MCF 10A (cell line): Measurements from ENCODE around the gene PITPNM3. TPM values are rescaled to one million over a fixed set of nuclear protein-coding genes. Genes with fewer than 3 reads are reported as not detected.
A peak's percentile ranks its signal among the peaks of the same experiment; 100 is the strongest.

Experiments
- BruUV-seq: library from RNA; stranded (reverse); fragments of 400-500 nt; replicated peaks from 2 replicates; lab custom pipeline; 2021; lab: Mats Ljungman, UMichigan
- CTCF ChIA-PET: fragments of 300-600 bp; sonication (Branson Sonifier 250); formaldehyde crosslinking; extraction: SDS; loops from one replicate; lab custom pipeline; 2021; ENCODE audit warnings: antibody characterized with exemption, inconsistent platforms; lab: Yijun Ruan, JAX
- POLR2A ChIA-PET: fragments of 300-600, 350-650 bp; sonication (Branson Sonifier 250); formaldehyde crosslinking; extraction: SDS; loops from one replicate; lab custom pipeline; 2020; ENCODE audit warnings: antibody characterized with exemption, inconsistent platforms; lab: Yijun Ruan, JAX
- DNase-seq: peaks from one replicate; pipeline ENCODE4 v3.0.0-alpha.2; 2018; ENCODE audit not compliant: unreplicated experiment
- H3K27ac Mint-ChIP-seq: one replicate; pipeline ENCODE4 v1.8.0; 2022; ENCODE audit warnings: mild to moderate bottlenecking, low read depth, mixed read lengths; ENCODE audit not compliant: unreplicated experiment
- H3K27me3 Mint-ChIP-seq: one replicate; pipeline ENCODE4 v1.8.0; 2022; ENCODE audit warnings: mixed read lengths; ENCODE audit not compliant: insufficient read depth, unreplicated experiment
- H3K36me3 Mint-ChIP-seq: one replicate; pipeline ENCODE4 v1.8.0; 2022; ENCODE audit warnings: mild to moderate bottlenecking, moderate library complexity, mixed read lengths; ENCODE audit not compliant: insufficient read depth, unreplicated experiment
- H3K4me1 Mint-ChIP-seq: one replicate; pipeline ENCODE4 v1.8.0; 2022; ENCODE audit warnings: mixed read lengths; ENCODE audit not compliant: insufficient read depth, unreplicated experiment
- H3K4me3 Mint-ChIP-seq: one replicate; pipeline ENCODE4 v1.8.0; 2022; ENCODE audit warnings: mild to moderate bottlenecking, moderate library complexity, mixed read lengths; ENCODE audit not compliant: unreplicated experiment
- H3K9me3 Mint-ChIP-seq: one replicate; pipeline ENCODE4 v1.8.0; 2022; ENCODE audit warnings: mixed read lengths; ENCODE audit not compliant: unreplicated experiment
- CTCF ChIP-seq: fragments of 200-600 bp; IDR thresholded peaks from one replicate; pipeline ENCODE4 v1.8.0; 2022; ENCODE audit warnings: antibody characterized with exemption, mild to moderate bottlenecking; ENCODE audit not compliant: unreplicated experiment
- intact Hi-C: fragments of 100-400 bp; cut with micrococcal nuclease; formaldehyde crosslinking; loops from 2 replicates; pipeline ENCODE4 v1.14.1; 2022
- total RNA-seq: library from RNA; stranded (reverse); gene quantifications from 2 replicates; pipeline ENCODE4 v1.2.3, GENCODE V29; 2022

The PITPNM3 gene
- total RNA-seq, 1 experiment from 2014 or later: 22.8 TPM

- Mint-ChIP-seq H3K9me3 (no peaks in the 10 kb centered on the region), H3K27me3 (no peaks in the 10 kb centered on the region), H3K36me3 (peaks cover 38% of the 10 kb centered on the region), H3K4me1 (peaks cover 15% of the 10 kb centered on the region), H3K4me3 (no peak overlapping the region), H3K27ac (no peak overlapping the region)
- ChIA-PET CTCF (interaction anchor here (0.6 kb wide), 1 partner anchor 14 kb away, joined by 3 read pairs; no protein-coding TSS in a partner anchor), POLR2A (no interaction called here)
- no peak for DNase-seq
- no TSS peak for BruUV-seq
- intact Hi-C loops: no loop called here
- no peak for TF ChIP-seq CTCF
Observed at GRCh38 chr17:6461246-6461645, 95.1 kb downstream of the PITPNM3 start.

- no TSS peak for BruUV-seq
- H3K9me3 Mint-ChIP-seq: no peaks in the 10 kb centered on the region
- H3K27ac Mint-ChIP-seq: no peak overlapping the region
- H3K36me3 Mint-ChIP-seq: peaks cover 38% of the 10 kb centered on the region
- intact Hi-C loops: no loop called here
- peaks cover 16% of the 10 kb centered on the region for H3K4me1 Mint-ChIP-seq
- TF ChIP-seq CTCF: no peak
- ChIA-PET CTCF (interaction anchor here (0.5 to 1.3 kb wide), 4 partner anchors 11 to 28 kb away, joined by 3 to 4 read pairs (median 3); partner anchors contain the start of gene AIPL1), POLR2A (no interaction called here)
- H3K27me3 Mint-ChIP-seq: no peaks in the 10 kb centered on the region
- H3K4me3 Mint-ChIP-seq: no peak overlapping the region
- DNase-seq: no peak
Observed at GRCh38 chr17:6460531-6461161, 95.7 kb downstream of the PITPNM3 start.

GRCh38 chr17:6458460-6458950 is 97.8 kb downstream of the PITPNM3 start:
- Mint-ChIP-seq H3K27ac (no peak overlapping the region), H3K27me3 (no peaks in the 10 kb centered on the region), H3K9me3 (no peaks in the 10 kb centered on the region), H3K36me3 (peaks cover 25% of the 10 kb centered on the region), H3K4me3 (no peak overlapping the region), H3K4me1 (peaks cover 16% of the 10 kb centered on the region)
- ChIA-PET CTCF (interaction anchor here (1.0 kb wide), 1 partner anchor 27 kb away, joined by 4 read pairs; no protein-coding TSS in a partner anchor), POLR2A (no interaction called here)
- BruUV-seq: no TSS peak
- no peak for TF ChIP-seq CTCF
- no peak for DNase-seq
- intact Hi-C loops: no loop called here

GRCh38 chr17:6457688-6458459 is 98.5 kb downstream of the PITPNM3 start:
- BruUV-seq: no TSS peak
- intact Hi-C loops: no loop called here
- Mint-ChIP-seq H3K4me3 (no peak overlapping the region), H3K4me1 (peaks cover 16% of the 10 kb centered on the region), H3K27ac (no peak overlapping the region), H3K36me3 (peaks cover 21% of the 10 kb centered on the region), H3K27me3 (no peaks in the 10 kb centered on the region), H3K9me3 (no peaks in the 10 kb centered on the region)
- TF ChIP-seq CTCF: no peak
- peak; percentile 27 for DNase-seq
- CTCF ChIA-PET: interaction anchor here (1.0 kb wide), 1 partner anchor 27 kb away, joined by 4 read pairs; no protein-coding TSS in a partner anchor
- POLR2A ChIA-PET: no interaction called here
